ENCODE results near the gene CDKN2C. TPM values are rescaled to one million over a fixed set of nuclear protein-coding genes. Genes with fewer than 3 reads are reported as not detected.
A peak's percentile ranks its signal among the peaks of the same experiment; 100 is the strongest.

Gene CDKN2C
- total RNA-seq, 8 experiments from 2014 or later: 0.51 to 18.5 (median 3.8) TPM

DNA sequence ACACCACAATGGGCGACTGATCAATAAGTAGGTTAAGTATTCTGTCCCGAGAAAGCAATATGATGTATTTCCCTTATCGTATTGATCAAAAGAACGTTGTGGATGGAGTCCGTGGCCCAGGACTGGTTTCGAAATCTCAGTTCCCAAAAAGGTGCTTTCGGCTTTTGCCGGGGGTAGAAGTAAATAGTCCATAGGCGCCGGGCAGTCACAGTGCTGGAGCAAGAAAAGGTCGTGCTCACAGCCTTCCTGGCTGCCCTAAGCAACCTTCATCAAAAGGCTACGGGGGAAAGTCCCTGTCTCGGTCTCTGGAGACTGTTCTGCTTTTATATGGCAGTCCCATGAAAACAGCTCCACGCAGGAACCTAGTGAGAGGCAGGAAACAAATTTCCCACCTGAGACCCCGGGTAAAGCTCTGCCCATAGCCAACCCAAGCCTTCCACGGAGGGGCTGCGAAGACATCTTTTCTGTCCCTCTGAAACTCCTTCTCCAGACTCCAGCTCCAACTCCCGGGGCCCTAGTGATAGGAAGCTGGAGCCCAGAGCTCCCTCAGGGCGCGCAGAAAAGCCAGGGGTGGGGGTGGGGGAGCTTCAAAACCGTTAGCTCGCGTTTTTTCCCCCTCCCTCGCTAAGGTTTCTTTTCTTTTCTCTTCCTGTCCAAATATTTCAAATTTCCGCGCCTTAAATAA is 7.0 kb downstream of the CDKN2C start:
- Histone ChIP-seq H3K4me1 (replicated peaks in 1 of 2) (peaks cover 11 to 13% of the 10 kb centered on the region in 2 donors), H3K4me3 (peak overlapping the region in 4 of 5 donors; percentile 29 to 46 (median 41)), H3K27ac (no peak overlapping the region)
- in situ Hi-C loops (cut with MboI; ENCODE audit: low pct_unique_long_range_greater_than_20kb in 2 of 9, low sequenced_read_pairs in 9 of 9, unreplicated experiment in 9 of 9): no loop called here
- WGBS, 10 experiments: 0 to 10% (median 3%) methylated on average over 3 to 21 of the region's 26 CpGs; no CpG with 5 or more reads in 3 of the 10 experiments
- ATAC-seq (replicated peaks in 6 of 8): peak; percentile 18 to 42 (median 28)

DNA sequence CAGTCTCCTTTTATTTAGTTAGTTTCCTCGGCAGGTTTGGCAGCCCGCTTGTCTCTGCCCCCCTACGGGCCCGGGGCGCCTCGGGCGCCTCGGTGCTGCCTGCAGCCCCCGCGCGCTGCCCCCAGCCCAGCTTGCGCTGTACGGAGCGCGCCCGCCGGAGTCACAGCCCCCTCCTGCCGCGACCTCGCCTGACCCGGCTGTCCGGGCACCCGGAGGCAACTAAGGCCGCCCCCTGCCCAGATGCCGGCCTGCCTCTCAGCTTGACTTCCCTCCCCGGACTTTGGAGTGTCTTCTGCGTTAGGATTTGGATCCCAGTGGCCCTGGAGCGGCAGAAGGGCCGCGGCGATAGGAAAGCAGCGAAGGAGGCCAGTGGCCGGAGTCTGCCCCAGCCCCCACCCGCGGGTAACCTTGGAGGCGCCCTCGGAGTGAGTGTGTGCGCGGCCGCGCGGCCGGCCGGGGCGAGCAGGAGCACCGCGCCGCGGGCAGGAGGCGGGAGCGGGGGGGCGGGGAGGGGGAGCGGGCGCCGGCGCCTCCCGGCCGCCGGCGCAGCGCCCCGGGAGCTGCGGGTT is 7.6 kb downstream of the CDKN2C start:
- peak overlapping the region; percentile 17 to 46 (median 39) for H3K4me3 ChIP-seq
- peak; percentile 78 to 93 (median 90) for ATAC-seq (replicated peaks in 6 of 8)
- peaks cover 11 to 13% of the 10 kb centered on the region in 2 donors for H3K4me1 ChIP-seq (replicated peaks in 1 of 2)
- 0% methylated on average over 2 to 10 of the region's 63 CpGs; no CpG with 5 or more reads in 8 of the 10 experiments for WGBS, 10 experiments
- H3K27ac ChIP-seq: no peak overlapping the region
- in situ Hi-C loops (cut with MboI; ENCODE audit: low pct_unique_long_range_greater_than_20kb in 2 of 9, low sequenced_read_pairs in 9 of 9, unreplicated experiment in 9 of 9): no loop called here

- no peak overlapping the region for H3K27ac ChIP-seq
- peaks cover 11 to 13% of the 10 kb centered on the region in 2 donors for H3K4me1 ChIP-seq (replicated peaks in 1 of 2)
- WGBS, 10 experiments: 1 to 61% (median 10%) methylated on average over 1 to 17 of the region's 42 CpGs; no CpG with 5 or more reads in 1 of the 10 experiments
- in situ Hi-C loops (cut with MboI; ENCODE audit: low pct_unique_long_range_greater_than_20kb in 2 of 9, low sequenced_read_pairs in 9 of 9, unreplicated experiment in 9 of 9): no loop called here
- ATAC-seq (replicated peaks in 6 of 8): peak; percentile 53 to 77 (median 73)
- peak overlapping the region; percentile 17 to 46 (median 39) for H3K4me3 ChIP-seq
Measured at GRCh38 chr1:50978144-50978851, 8.3 kb downstream of the CDKN2C start.

- peak in 1 of 8 experiments; percentile 6 for ATAC-seq (replicated peaks in 6 of 8)
- Histone ChIP-seq H3K27ac (no peak overlapping the region), H3K4me3 (no peak overlapping the region), H3K4me1 (replicated peaks in 1 of 2) (peaks cover 11 to 13% of the 10 kb centered on the region in 2 donors)
- 10 to 88% (median 30%) methylated on average over 1 to 10 of the region's 10 CpGs for WGBS, 10 experiments
- in situ Hi-C loops (cut with MboI; ENCODE audit: low pct_unique_long_range_greater_than_20kb in 2 of 9, low sequenced_read_pairs in 9 of 9, unreplicated experiment in 9 of 9): no loop called here
Measured at GRCh38 chr1:50978852-50979781, 9.1 kb downstream of the CDKN2C start.

GRCh38 chr1:50979937-50980336 is 9.9 kb downstream of the CDKN2C start:
- 16 to 92% (median 67%) methylated on average over 1 of the region's 1 CpG; no CpG with 5 or more reads in 3 of the 10 experiments for WGBS, 10 experiments
- H3K4me1 ChIP-seq (replicated peaks in 1 of 2): peaks cover 11 to 13% of the 10 kb centered on the region in 2 donors
- H3K27ac ChIP-seq: no peak overlapping the region
- ATAC-seq (replicated peaks in 6 of 8): no peak
- in situ Hi-C loops (cut with MboI; ENCODE audit: low pct_unique_long_range_greater_than_20kb in 2 of 9, low sequenced_read_pairs in 9 of 9, unreplicated experiment in 9 of 9): no loop called here
- no peak overlapping the region for H3K4me3 ChIP-seq

DNA sequence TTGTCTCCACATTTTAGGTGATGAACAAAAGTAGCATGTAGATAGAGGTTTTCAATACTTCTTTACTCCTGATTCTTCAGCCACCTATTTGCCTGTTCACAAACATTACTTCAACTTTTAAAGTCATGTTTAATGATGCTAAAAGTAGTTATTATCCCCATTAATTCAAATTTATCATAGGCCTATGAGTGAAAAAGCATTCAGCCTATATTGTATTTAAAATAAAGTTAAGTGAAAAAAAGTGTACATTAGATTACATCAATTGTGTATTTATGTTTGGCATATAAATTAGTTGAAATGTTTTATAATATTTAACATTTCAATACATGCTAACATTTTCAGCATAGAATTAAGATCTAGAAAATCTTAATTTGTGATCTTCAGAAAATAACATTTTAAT is 10.5 kb downstream of the CDKN2C start:
- H3K4me3 ChIP-seq: no peak overlapping the region
- no peak overlapping the region for H3K27ac ChIP-seq
- in situ Hi-C loops (cut with MboI; ENCODE audit: low pct_unique_long_range_greater_than_20kb in 2 of 9, low sequenced_read_pairs in 9 of 9, unreplicated experiment in 9 of 9): no loop called here
- ATAC-seq (replicated peaks in 6 of 8): no peak
- peaks cover 11 to 13% of the 10 kb centered on the region in 2 donors for H3K4me1 ChIP-seq (replicated peaks in 1 of 2)

GRCh38 chr1:50981741-50982140 is 11.7 kb downstream of the CDKN2C start:
- Histone ChIP-seq H3K27ac (no peak overlapping the region), H3K4me1 (replicated peaks in 1 of 2) (peaks cover 11% of the 10 kb centered on the region in 2 donors), H3K4me3 (no peak overlapping the region)
- no peak for ATAC-seq (replicated peaks in 6 of 8)
- 60 to 91% (median 71%) methylated on average over 1 of the region's 1 CpG; no CpG with 5 or more reads in 1 of the 10 experiments for WGBS, 10 experiments
- in situ Hi-C loops (cut with MboI; ENCODE audit: low pct_unique_long_range_greater_than_20kb in 2 of 9, low sequenced_read_pairs in 9 of 9, unreplicated experiment in 9 of 9): no loop called here

GRCh38 chr1:50982611-50983010 is 12.6 kb downstream of the CDKN2C start:
- ATAC-seq (replicated peaks in 6 of 8): no peak
- 43 to 100% (median 68%) methylated on average over 1 to 3 of the region's 3 CpGs for WGBS, 10 experiments
- Histone ChIP-seq H3K4me1 (replicated peaks in 1 of 2) (peaks cover 4 to 5% of the 10 kb centered on the region in 2 donors), H3K4me3 (no peak overlapping the region), H3K27ac (no peak overlapping the region)
- in situ Hi-C loops (cut with MboI; ENCODE audit: low pct_unique_long_range_greater_than_20kb in 2 of 9, low sequenced_read_pairs in 9 of 9, unreplicated experiment in 9 of 9): no loop called here

GRCh38 chr1:50983219-50983802 is 13.3 kb downstream of the CDKN2C start:
- ATAC-seq (replicated peaks in 6 of 8): no peak

GRCh38 chr1:50985094-50985493 is 15.0 kb downstream of the CDKN2C start:
- in situ Hi-C loops (cut with MboI; ENCODE audit: low pct_unique_long_range_greater_than_20kb in 2 of 9, low sequenced_read_pairs in 9 of 9, unreplicated experiment in 9 of 9): no loop called here
- H3K4me3 ChIP-seq: no peak overlapping the region
- no peak overlapping the region for H3K27ac ChIP-seq
- H3K4me1 ChIP-seq (replicated peaks in 1 of 2): no peaks in the 10 kb centered on the region
- WGBS, 10 experiments: 0 to 17% (median 9%) methylated on average over 1 of the region's 1 CpG; no CpG with 5 or more reads in 2 of the 10 experiments
- ATAC-seq (replicated peaks in 6 of 8): peak in 2 of 8 experiments; percentile 31 to 42

More at GRCh38 chr1:50983219-50983802, 13.3 kb downstream of the CDKN2C start:
- Histone ChIP-seq H3K4me1 (replicated peaks in 1 of 2) (peaks cover under 1 to 2% of the 10 kb centered on the region in 2 donors), H3K4me3 (no peak overlapping the region), H3K27ac (no peak overlapping the region)
- WGBS, 10 experiments: 0 to 67% (median 37%) methylated on average over 1 to 2 of the region's 2 CpGs
- in situ Hi-C loops (cut with MboI; ENCODE audit: low pct_unique_long_range_greater_than_20kb in 2 of 9, low sequenced_read_pairs in 9 of 9, unreplicated experiment in 9 of 9): no loop called here

DNA sequence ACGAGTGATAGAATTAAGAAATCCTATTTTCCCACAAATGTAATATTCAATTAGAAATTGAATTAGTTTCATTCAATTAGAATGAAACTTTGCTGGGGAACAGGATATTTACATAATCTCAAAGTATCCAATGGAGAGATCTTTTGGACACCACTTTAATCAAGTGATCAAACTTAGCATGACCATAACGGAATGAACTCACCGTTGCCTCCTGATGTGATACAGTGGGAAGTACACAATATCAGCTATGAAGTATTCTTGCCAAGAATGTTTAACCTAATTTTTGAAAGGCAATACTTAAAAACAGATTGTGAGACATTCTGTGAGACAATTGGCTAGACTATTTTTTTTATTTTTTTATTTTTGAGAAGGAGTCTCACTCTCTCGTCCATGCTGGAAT is 16.6 kb downstream of the CDKN2C start:
- ATAC-seq (replicated peaks in 6 of 8): no peak
- no peak overlapping the region for H3K4me3 ChIP-seq
- in situ Hi-C loops (cut with MboI; ENCODE audit: low pct_unique_long_range_greater_than_20kb in 2 of 9, low sequenced_read_pairs in 9 of 9, unreplicated experiment in 9 of 9): no loop called here
- H3K4me1 ChIP-seq (replicated peaks in 1 of 2): no peaks in the 10 kb centered on the region
- H3K27ac ChIP-seq: no peak overlapping the region
- WGBS, 10 experiments: 59 to 92% (median 81%) methylated on average over 2 to 4 of the region's 4 CpGs

GRCh38 chr1:50989694-50990093 is 19.6 kb downstream of the CDKN2C start:
- Histone ChIP-seq H3K4me3 (no peak overlapping the region), H3K27ac (no peak overlapping the region), H3K4me1 (replicated peaks in 1 of 2) (no peaks in the 10 kb centered on the region)
- ATAC-seq (replicated peaks in 6 of 8): no peak
- 50 to 100% (median 69%) methylated on average over 1 to 2 of the region's 2 CpGs for WGBS, 10 experiments
- in situ Hi-C loops (cut with MboI; ENCODE audit: low pct_unique_long_range_greater_than_20kb in 2 of 9, low sequenced_read_pairs in 9 of 9, unreplicated experiment in 9 of 9): no loop called here
